HCT116 (cell line): ENCODE data around the gene ARHGAP29. TPM values are rescaled to one million over a fixed set of nuclear protein-coding genes. Genes with fewer than 3 reads are reported as not detected.

ENCODE experiments used
- ATAC-seq: fragments of 200-7000 bp; cut with Tn5 transposase; 2 replicates; pipeline ENCODE4 v1.9.1; 2020; ENCODE audit warnings: mild to moderate bottlenecking, moderate library complexity
- BruUV-seq: library from RNA; stranded (reverse); fragments of 400-500 nt; replicated peaks from 2 replicates; lab custom pipeline; 2021; lab: Mats Ljungman, UMichigan
- CTCF ChIA-PET: fragments of 300-600 bp; sonication (Branson Sonifier 250); formaldehyde crosslinking; loops from one replicate; lab custom pipeline; 2021; ENCODE audit warnings: antibody characterized with exemption; lab: Charles Lee
- POLR2A ChIA-PET: fragments of 300-600, 350-600 bp; sonication (Branson Sonifier 250); formaldehyde crosslinking; loops from one replicate; lab custom pipeline; 2021; ENCODE audit warnings: antibody characterized with exemption; lab: Charles Lee
- RAD21 ChIA-PET, 2 experiments: fragments of 300-600 bp; sonication (Branson Sonifier 250); formaldehyde crosslinking; loops; one replicate each; lab custom pipeline; 2023; ENCODE audit warnings: low total read pairs in 2 of 2; ENCODE audit not compliant: uncharacterized antibody in 2 of 2, unreplicated experiment in 2 of 2, low non-redundant PET in 1 of 2; lab: Charles Lee
- DNase-seq: peaks from one replicate; pipeline ENCODE4 v3.0.0-alpha.2; 2010; ENCODE audit warnings: low read depth, low spot score
- H2AFZ ChIP-seq: fragments of 200-600 bp; shearing (Covaris generic), sonication (generic); 2 replicates; pipeline ENCODE4 v1.6.1; 2017; ENCODE audit warnings: low read depth, mixed run types, mixed read lengths, antibody characterized with exemption, low read length; ENCODE audit not compliant: poor library complexity, severe bottlenecking
- H3K27ac ChIP-seq: 2 replicates; pipeline ENCODE4 v1.5.1; 2012; ENCODE audit warnings: low read depth, low read length
- H3K27me3 ChIP-seq: fragments of 200-600 bp; sonication (generic); 2 replicates; pipeline ENCODE4 v1.6.1; 2016; ENCODE audit warnings: mixed run types, low read length, mixed read lengths; ENCODE audit not compliant: insufficient read depth
- H3K36me3 ChIP-seq, 2 experiments: fragments of 200-500 bp in 1 of 2; fragments of 200-600 bp in 1 of 2; sonication (Bioruptor generic) in 1 of 2; sonication (generic) in 1 of 2; 2 replicates each; pipeline versions ENCODE4 v1.5.1 to v1.6.1; 2014 to 2016; ENCODE audit warnings: low read length in 2 of 2, inconsistent platforms in 1 of 2, mixed read lengths in 1 of 2, mixed run types in 1 of 2; ENCODE audit not compliant: insufficient read depth in 2 of 2, control insufficient read depth in 1 of 2
- H3K4me1 ChIP-seq, 2 experiments: fragments of 200-600 bp in 1 of 2; sonication (generic) in 1 of 2; 2 replicates each; pipeline versions ENCODE4 v1.5.1 to v1.6.1; 2012 to 2017; ENCODE audit warnings: low read length in 2 of 2, inconsistent platforms in 1 of 2, mild to moderate bottlenecking in 1 of 2, mixed read lengths in 1 of 2, mixed run types in 1 of 2, moderate library complexity in 1 of 2; ENCODE audit not compliant: insufficient read depth in 2 of 2, control insufficient read depth in 1 of 2
- H3K4me2 ChIP-seq: fragments of 200-600 bp; sonication (generic); 2 replicates; pipeline ENCODE4 v1.6.1; 2017; ENCODE audit warnings: mixed run types, low read length, mixed read lengths
- H3K4me3 ChIP-seq, 2 experiments: fragments of 200-600 bp in 1 of 2; sonication (generic) in 1 of 2; replicated peaks in 1 of 2; 2 replicates each; pipeline ENCODE4 v1.5.1; 2011 to 2016; ENCODE audit warnings: low read length in 2 of 2, control low read depth in 1 of 2, low read depth in 1 of 2, mild to moderate bottlenecking in 1 of 2, mixed read lengths in 1 of 2, mixed run types in 1 of 2
- H3K79me2 ChIP-seq: fragments of 200-600 bp; sonication (generic); 2 replicates; pipeline ENCODE4 v1.6.1; 2017; ENCODE audit warnings: mild to moderate bottlenecking, mixed run types, low read length, moderate library complexity, mixed read lengths; ENCODE audit not compliant: insufficient read depth
- H3K9ac ChIP-seq: fragments of 200-600 bp; sonication (generic); 2 replicates; pipeline ENCODE4 v1.6.1; 2016; ENCODE audit warnings: low read length, mixed read lengths
- H3K9me2 ChIP-seq: fragments of 200-600 bp; sonication (generic), shearing (Covaris generic); 2 replicates; pipeline ENCODE4 v1.6.1; 2017; ENCODE audit warnings: mixed run types, mild to moderate bottlenecking, moderate library complexity; ENCODE audit not compliant: insufficient read depth
- H3K9me3 ChIP-seq, 2 experiments: fragments of 200-500 bp in 1 of 2; fragments of 200-600 bp in 1 of 2; sonication (Bioruptor generic) in 1 of 2; sonication (generic) in 1 of 2; 2 replicates each; pipeline ENCODE4 v1.6.1; 2014 to 2017; ENCODE audit warnings: low read length in 2 of 2, mixed read lengths in 2 of 2, inconsistent platforms in 1 of 2, low read depth in 1 of 2, mild to moderate bottlenecking in 1 of 2, mixed run types in 1 of 2, moderate library complexity in 1 of 2; ENCODE audit not compliant: control insufficient read depth in 1 of 2, insufficient read depth in 1 of 2
- H4K20me1 ChIP-seq: fragments of 200-600 bp; sonication (generic), shearing (Covaris generic); 2 replicates; pipeline ENCODE4 v1.6.1; 2017; ENCODE audit warnings: mixed run types, mild to moderate bottlenecking, moderate library complexity; ENCODE audit not compliant: insufficient read depth
- ATF3 ChIP-seq: IDR thresholded peaks from 2 replicates; pipeline ENCODE4 v1.6.1; 2012
- CBX3 ChIP-seq: IDR thresholded peaks from 2 replicates; pipeline ENCODE4 v1.6.1; 2012; ENCODE audit warnings: low read depth
- EGR1 ChIP-seq: IDR thresholded peaks from 2 replicates; pipeline ENCODE4 v1.6.1; 2012; ENCODE audit warnings: low read depth
- EZH2 ChIP-seq: fragments of 200-600 bp; sonication (generic); IDR thresholded peaks from 2 replicates; pipeline ENCODE4 v1.6.1; 2017; ENCODE audit warnings: antibody characterized with exemption, mixed run types
- EZH2phosphoT487 ChIP-seq: fragments of 200-600 bp; IDR thresholded peaks from 2 replicates; pipeline ENCODE4 v1.6.1; 2018; ENCODE audit warnings: antibody characterized with exemption, borderline replicate concordance
- FOSL1 ChIP-seq: IDR thresholded peaks from 2 replicates; pipeline ENCODE4 v1.6.1; 2012; ENCODE audit warnings: low read depth
- JUND ChIP-seq: IDR thresholded peaks from 2 replicates; pipeline ENCODE4 v1.6.1; 2012
- RAD21 ChIP-seq: IDR thresholded peaks from 2 replicates; pipeline ENCODE4 v1.6.1; 2012; ENCODE audit warnings: low read depth, mild to moderate bottlenecking
- SP1 ChIP-seq: IDR thresholded peaks from 2 replicates; pipeline ENCODE4 v1.6.1; 2012; ENCODE audit warnings: low read depth
- SRF ChIP-seq: IDR thresholded peaks from 2 replicates; pipeline ENCODE4 v1.6.1; 2012; ENCODE audit warnings: low read depth
- ZBTB33 ChIP-seq: IDR thresholded peaks from 2 replicates; pipeline ENCODE4 v1.6.1; 2011; ENCODE audit warnings: mild to moderate bottlenecking, low read length, moderate library complexity; ENCODE audit not compliant: insufficient replicate concordance; ENCODE audit errors: extremely low read depth
- ZFX ChIP-seq: fragments of 450-650 bp; IDR thresholded peaks from 2 replicates; pipeline ENCODE4 v1.6.1; 2017
- ZNF274 ChIP-seq: fragments of 200-500 bp; sonication (Bioruptor generic); IDR thresholded peaks from 2 replicates; pipeline ENCODE4 v1.6.1; 2014; ENCODE audit warnings: mild to moderate bottlenecking, low read depth, low read length, inconsistent platforms
- intact Hi-C: fragments of 100-400 bp; cut with micrococcal nuclease; formaldehyde crosslinking; loops from 2 replicates; pipeline ENCODE4 v1.10.0; 2022
- total RNA-seq: library from RNA; stranded (reverse); gene quantifications from one replicate; pipeline ENCODE4 v1.2.1, GENCODE V29; 2021; ENCODE audit not compliant: unreplicated experiment
- TF ChIP-seq, protein P1 (sequence below): IDR thresholded peaks from 2 replicates; pipeline ENCODE4 v1.6.1; 2012; ENCODE audit warnings: low read depth

ARHGAP29 gene
- total RNA-seq, 1 experiment from 2014 or later, result 128 TPM

- Histone ChIP-seq H3K27me3 (no peaks in the 10 kb centered on the region), H3K9me2 (no peaks in the 10 kb centered on the region), H3K27ac (no peak overlapping the region), H3K4me1 (peaks cover 0 to 3% of the 10 kb centered on the region in 2 experiments; a peak in 1 of 4 replicates), H3K9me3 (no peaks in the 10 kb centered on the region), H3K79me2 (no peaks in the 10 kb centered on the region), H3K4me3 (no peak overlapping the region), H3K36me3 (no peaks in the 10 kb centered on the region), H3K4me2 (no peak overlapping the region), H2AFZ (no peak overlapping the region), H4K20me1 (no peaks in the 10 kb centered on the region), H3K9ac (no peak overlapping the region)
- BruUV-seq, result no TSS peak
- ChIA-PET CTCF (no interaction called here), POLR2A (no interaction called here), RAD21 (no interaction called here)
- ATAC-seq (no peak), DNase-seq (no peak)
- intact Hi-C loops, result no loop called here
- TF ChIP-seq SP1 (no peak), ZBTB33 (no peak), ZFX (no peak), EZH2 (no peak), FOSL1 (no peak), EGR1 (no peak), ZNF274 (no peak), EZH2phosphoT487 (no peak), RAD21 (no peak), JUND (no peak), CBX3 (no peak), SRF (no peak), ATF3 (no peak)
- TF ChIP-seq, protein P1, sequence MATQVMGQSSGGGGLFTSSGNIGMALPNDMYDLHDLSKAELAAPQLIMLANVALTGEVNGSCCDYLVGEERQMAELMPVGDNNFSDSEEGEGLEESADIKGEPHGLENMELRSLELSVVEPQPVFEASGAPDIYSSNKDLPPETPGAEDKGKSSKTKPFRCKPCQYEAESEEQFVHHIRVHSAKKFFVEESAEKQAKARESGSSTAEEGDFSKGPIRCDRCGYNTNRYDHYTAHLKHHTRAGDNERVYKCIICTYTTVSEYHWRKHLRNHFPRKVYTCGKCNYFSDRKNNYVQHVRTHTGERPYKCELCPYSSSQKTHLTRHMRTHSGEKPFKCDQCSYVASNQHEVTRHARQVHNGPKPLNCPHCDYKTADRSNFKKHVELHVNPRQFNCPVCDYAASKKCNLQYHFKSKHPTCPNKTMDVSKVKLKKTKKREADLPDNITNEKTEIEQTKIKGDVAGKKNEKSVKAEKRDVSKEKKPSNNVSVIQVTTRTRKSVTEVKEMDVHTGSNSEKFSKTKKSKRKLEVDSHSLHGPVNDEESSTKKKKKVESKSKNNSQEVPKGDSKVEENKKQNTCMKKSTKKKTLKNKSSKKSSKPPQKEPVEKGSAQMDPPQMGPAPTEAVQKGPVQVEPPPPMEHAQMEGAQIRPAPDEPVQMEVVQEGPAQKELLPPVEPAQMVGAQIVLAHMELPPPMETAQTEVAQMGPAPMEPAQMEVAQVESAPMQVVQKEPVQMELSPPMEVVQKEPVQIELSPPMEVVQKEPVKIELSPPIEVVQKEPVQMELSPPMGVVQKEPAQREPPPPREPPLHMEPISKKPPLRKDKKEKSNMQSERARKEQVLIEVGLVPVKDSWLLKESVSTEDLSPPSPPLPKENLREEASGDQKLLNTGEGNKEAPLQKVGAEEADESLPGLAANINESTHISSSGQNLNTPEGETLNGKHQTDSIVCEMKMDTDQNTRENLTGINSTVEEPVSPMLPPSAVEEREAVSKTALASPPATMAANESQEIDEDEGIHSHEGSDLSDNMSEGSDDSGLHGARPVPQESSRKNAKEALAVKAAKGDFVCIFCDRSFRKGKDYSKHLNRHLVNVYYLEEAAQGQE, result no peak
These were observed 92.5 kb downstream of the ARHGAP29 start for GRCh38 chr1:94144836-94145235.
